Panc1 (cell line): ENCODE data around the gene NOC2L. TPM values are rescaled to one million over a fixed set of nuclear protein-coding genes. Genes with fewer than 3 reads are reported as not detected.

ENCODE experiments used
- ATAC-seq: fragments of 200-7000 bp; cut with Tn5 transposase; 2 replicates; pipeline ENCODE4 v1.9.1; 2020; ENCODE audit warnings: mild to moderate bottlenecking, moderate library complexity
- BruUV-seq: library from RNA; stranded (reverse); fragments of 400-500 nt; replicated peaks from 2 replicates; lab custom pipeline; 2021; lab: Mats Ljungman, UMichigan
- CTCF ChIA-PET: fragments of 300-600 bp; sonication (Branson Sonifier 250); formaldehyde crosslinking; loops from one replicate; lab custom pipeline; 2022; ENCODE audit warnings: antibody characterized with exemption; lab: Charles Lee
- POLR2A ChIA-PET: fragments of 300-600 bp; sonication (Branson Sonifier 250); formaldehyde crosslinking; loops from one replicate; lab custom pipeline; 2022; ENCODE audit warnings: antibody characterized with exemption; lab: Charles Lee
- DNase-seq: peaks from one replicate; pipeline ENCODE4 v3.0.0-alpha.2; 2010; ENCODE audit warnings: low read depth, low spot score
- H3K27ac ChIP-seq: 2 replicates; pipeline ENCODE4 v1.5.1; 2011; ENCODE audit warnings: mild to moderate bottlenecking, low read length, inconsistent platforms
- H3K27me3 ChIP-seq: fragments of 200-500 bp; sonication (Bioruptor generic); 2 replicates; pipeline ENCODE4 v1.6.0; 2014; ENCODE audit warnings: low read length, inconsistent platforms; ENCODE audit not compliant: control insufficient read depth, insufficient read depth
- H3K36me3 ChIP-seq: fragments of 200-500 bp; sonication (Bioruptor generic); 2 replicates; pipeline ENCODE4 v1.5.1; 2014; ENCODE audit warnings: inconsistent platforms, mild to moderate bottlenecking, low read length, moderate library complexity; ENCODE audit not compliant: control insufficient read depth, insufficient read depth
- H3K4me1 ChIP-seq: 2 replicates; pipeline ENCODE4 v1.5.1; 2011; ENCODE audit warnings: inconsistent platforms, mild to moderate bottlenecking, low read length, moderate library complexity; ENCODE audit not compliant: control insufficient read depth, insufficient read depth
- H3K4me3 ChIP-seq, 2 experiments: 2 replicates each; pipeline ENCODE4 v1.5.1; 2011 to 2012; ENCODE audit warnings: low read depth in 2 of 2, low read length in 2 of 2, mild to moderate bottlenecking in 2 of 2, inconsistent platforms in 1 of 2, moderate library complexity in 1 of 2
- H3K9me3 ChIP-seq: fragments of 200-500 bp; sonication (Bioruptor generic); 2 replicates; pipeline ENCODE4 v1.5.1; 2014; ENCODE audit warnings: low read depth, mild to moderate bottlenecking, inconsistent platforms, low read length, moderate library complexity; ENCODE audit not compliant: control insufficient read depth, insufficient read depth
- CTCF ChIP-seq: fragments of 450-650 bp; IDR thresholded peaks from 2 replicates; pipeline ENCODE4 v1.5.1; 2017; ENCODE audit warnings: mild to moderate bottlenecking
- POLR2AphosphoS5 ChIP-seq: IDR thresholded peaks from 2 replicates; pipeline ENCODE4 v1.6.1; 2012; ENCODE audit warnings: mild to moderate bottlenecking, low read depth, low read length, moderate library complexity
- REST ChIP-seq, 2 experiments: IDR thresholded peaks; 2 replicates each; pipeline ENCODE4 v1.6.1; 2011 to 2012; ENCODE audit warnings: low read depth in 2 of 2, control low read depth in 1 of 2, low read length in 1 of 2, mild to moderate bottlenecking in 1 of 2, moderate library complexity in 1 of 2; ENCODE audit not compliant: insufficient read depth in 1 of 2
- SIN3A ChIP-seq: IDR thresholded peaks from 2 replicates; pipeline ENCODE4 v1.6.1; 2012; ENCODE audit warnings: low read depth, mild to moderate bottlenecking, low read length, moderate library complexity, borderline replicate concordance; ENCODE audit not compliant: insufficient read depth
- TCF7L2 ChIP-seq: IDR thresholded peaks from 2 replicates; pipeline ENCODE4 v1.6.1; 2011; ENCODE audit warnings: mild to moderate bottlenecking, low read depth, low read length, inconsistent platforms
- in situ Hi-C: cut with HindIII; loops from 2 replicates; pipeline ENCODE4 v1.10.0; 2016; ENCODE audit warnings: low sequenced_read_pairs, low pct_unique_long_range_greater_than_20kb
- intact Hi-C: fragments of 100-400 bp; cut with micrococcal nuclease; formaldehyde crosslinking; loops from one replicate; pipeline ENCODE4 v1.10.0; 2022; ENCODE audit not compliant: unreplicated experiment
- total RNA-seq: library from RNA; stranded (reverse); gene quantifications from one replicate; pipeline ENCODE4 v1.2.1, GENCODE V29; 2021; ENCODE audit not compliant: unreplicated experiment

Gene NOC2L
- total RNA-seq, 1 experiment from 2014 or later, result 193 TPM

- TF ChIP-seq REST (IDR thresholded peaks at IDR 0.05; ENCODE audit: insufficient read depth in 1 of 2, low read depth in 2 of 2, low read length in 1 of 2), result no peak
- no peak for TF ChIP-seq CTCF
- no peak for TF ChIP-seq SIN3A
- no peak for TF ChIP-seq POLR2AphosphoS5
- TF ChIP-seq TCF7L2, result no peak
- ATAC-seq (no peak), DNase-seq (no peak)
- H3K4me1 ChIP-seq, result peaks cover 7% of the 10 kb centered on the region
- BruUV-seq, result no TSS peak
- ChIA-PET CTCF (no interaction called here), POLR2A (interaction anchor here (0.7 kb wide), 1 partner anchor 10 kb away, joined by 4 read pairs; no protein-coding TSS in a partner anchor)
- H3K9me3 ChIP-seq, result no peaks in the 10 kb centered on the region
- in situ Hi-C loops, result no loop called here
- no peaks in the 10 kb centered on the region for H3K27me3 ChIP-seq
- H3K36me3 ChIP-seq, result peaks cover 15% of the 10 kb centered on the region
- no peak overlapping the region for H3K27ac ChIP-seq
- intact Hi-C loops, result no loop called here
- H3K4me3 ChIP-seq, result no peak overlapping the region
These were observed 5.3 kb downstream of the NOC2L start for GRCh38 chr1:953524-954320.

- in situ Hi-C loops, result no loop called here
These were observed 6.5 kb downstream of the NOC2L start for GRCh38 chr1:952603-953002.

More at GRCh38 chr1:952603-953002, 6.5 kb downstream of the NOC2L start:
- ATAC-seq, result no peak
- POLR2A ChIA-PET, result no interaction called here
- Histone ChIP-seq H3K27ac (no peak overlapping the region), H3K36me3 (peaks cover 11% of the 10 kb centered on the region), H3K9me3 (no peaks in the 10 kb centered on the region), H3K27me3 (no peaks in the 10 kb centered on the region), H3K4me1 (peaks cover 4% of the 10 kb centered on the region), H3K4me3 (no peak overlapping the region)
- DNase-seq, result no peak
- CTCF ChIA-PET, result no interaction called here
- intact Hi-C loops, result no loop called here
- no TSS peak for BruUV-seq
- TF ChIP-seq CTCF, result no peak
- no peak for TF ChIP-seq POLR2AphosphoS5
